Measurements from ENCODE around the gene CERS5.

Gene CERS5

DNA sequence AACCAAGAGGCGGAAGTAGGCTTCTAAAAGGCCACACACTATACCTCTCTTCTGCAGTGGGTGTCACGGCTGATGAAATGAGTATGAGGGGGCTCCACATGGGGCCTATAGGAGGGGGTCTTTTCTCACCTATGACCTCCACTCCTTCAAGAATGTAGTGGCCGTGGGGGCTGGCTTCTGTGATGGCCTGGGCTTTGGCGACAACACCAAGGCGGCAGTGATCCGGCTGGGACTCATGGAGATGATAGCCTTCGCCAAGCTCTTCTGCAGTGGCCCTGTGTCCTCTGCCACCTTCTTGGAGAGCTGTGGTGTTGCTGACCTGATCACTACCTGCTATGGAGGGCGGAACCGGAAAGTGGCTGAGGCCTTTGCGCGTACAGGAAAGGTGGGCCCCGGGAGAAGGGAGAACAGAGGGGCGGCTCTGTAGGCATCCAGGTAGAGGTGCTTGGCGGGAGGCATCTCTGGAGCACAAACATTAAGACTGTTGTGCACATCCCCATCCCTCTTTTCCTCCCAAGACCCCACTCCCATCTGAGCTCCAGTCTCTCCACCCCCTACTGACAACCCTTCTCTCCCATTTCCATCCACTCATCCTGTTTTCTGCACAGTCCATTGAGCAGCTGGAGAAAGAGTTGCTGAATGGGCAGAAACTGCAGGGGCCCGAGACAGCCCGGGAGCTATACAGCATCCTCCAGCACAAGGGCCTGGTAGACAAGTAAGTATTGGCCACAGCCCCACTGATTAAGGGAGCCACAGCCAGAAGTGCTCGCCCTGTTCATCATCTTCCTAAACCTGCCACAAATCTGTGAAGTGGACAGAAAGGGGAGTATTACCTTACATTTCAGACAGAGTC is 59.5 kb downstream of the CERS5 start:
- Histone ChIP-seq H3K4me1 (ENCODE audit: control insufficient read depth in 1 of 2, insufficient read depth in 2 of 2, low read length in 2 of 2) (peaks cover 58 to 68% of the 10 kb centered on the region in 2 donors), H3K9me3 (ENCODE audit: control insufficient read depth in 1 of 2, low read length in 2 of 2) (peaks cover 0 to 2% of the 10 kb centered on the region in 2 donors), H3K27ac (ENCODE audit: low read depth, low read length) (no peak overlapping the region), H3K27me3 (ENCODE audit: control insufficient read depth in 1 of 2, insufficient read depth in 2 of 2, low read length in 2 of 2) (no peaks in the 10 kb centered on the region), H3K9ac (ENCODE audit: low read depth in 1 of 2, low read length in 2 of 2) (no peak overlapping the region), H3K4me3 (ENCODE audit: low read depth in 1 of 2, low read length in 2 of 2) (no peak overlapping the region), H3K36me3 (ENCODE audit: control insufficient read depth in 1 of 2, insufficient read depth in 2 of 2, low read length in 2 of 2) (peaks cover 0 to 15% of the 10 kb centered on the region in 2 donors)

DNA sequence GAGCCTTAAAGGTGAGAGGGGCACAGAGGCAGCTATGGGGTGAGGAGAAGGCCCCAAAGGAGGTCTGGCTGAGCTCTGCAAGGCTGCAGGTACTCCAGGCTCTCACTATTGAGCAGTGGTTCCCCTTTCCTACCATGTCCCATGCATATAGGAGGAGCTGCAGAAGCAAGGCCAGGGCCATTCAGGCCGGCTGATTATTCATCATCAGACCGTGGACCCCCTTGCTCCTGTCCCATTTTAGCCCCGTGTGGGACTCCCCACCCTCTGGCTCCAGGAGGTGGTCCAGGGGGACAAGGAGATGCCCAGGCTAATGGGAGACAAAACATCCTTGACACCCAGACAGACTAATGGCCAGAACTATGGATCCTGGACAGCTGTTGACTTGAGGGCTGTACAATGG is 60.3 kb downstream of the CERS5 start:
- no peak overlapping the region for H3K9ac ChIP-seq (ENCODE audit: low read depth in 1 of 2, low read length in 2 of 2)
- H3K36me3 ChIP-seq (ENCODE audit: control insufficient read depth in 1 of 2, insufficient read depth in 2 of 2, low read length in 2 of 2), result peaks cover 0 to 15% of the 10 kb centered on the region in 2 donors
- H3K4me1 ChIP-seq (ENCODE audit: control insufficient read depth in 1 of 2, insufficient read depth in 2 of 2, low read length in 2 of 2), result peaks cover 65 to 69% of the 10 kb centered on the region in 2 donors
- no peaks in the 10 kb centered on the region for H3K9me3 ChIP-seq (ENCODE audit: control insufficient read depth in 1 of 2, low read length in 2 of 2)
- no peak overlapping the region for H3K4me3 ChIP-seq (ENCODE audit: low read depth in 1 of 2, low read length in 2 of 2)
- H3K27ac ChIP-seq (ENCODE audit: low read depth, low read length), result no peak overlapping the region
- H3K27me3 ChIP-seq (ENCODE audit: control insufficient read depth in 1 of 2, insufficient read depth in 2 of 2, low read length in 2 of 2), result no peaks in the 10 kb centered on the region

DNA sequence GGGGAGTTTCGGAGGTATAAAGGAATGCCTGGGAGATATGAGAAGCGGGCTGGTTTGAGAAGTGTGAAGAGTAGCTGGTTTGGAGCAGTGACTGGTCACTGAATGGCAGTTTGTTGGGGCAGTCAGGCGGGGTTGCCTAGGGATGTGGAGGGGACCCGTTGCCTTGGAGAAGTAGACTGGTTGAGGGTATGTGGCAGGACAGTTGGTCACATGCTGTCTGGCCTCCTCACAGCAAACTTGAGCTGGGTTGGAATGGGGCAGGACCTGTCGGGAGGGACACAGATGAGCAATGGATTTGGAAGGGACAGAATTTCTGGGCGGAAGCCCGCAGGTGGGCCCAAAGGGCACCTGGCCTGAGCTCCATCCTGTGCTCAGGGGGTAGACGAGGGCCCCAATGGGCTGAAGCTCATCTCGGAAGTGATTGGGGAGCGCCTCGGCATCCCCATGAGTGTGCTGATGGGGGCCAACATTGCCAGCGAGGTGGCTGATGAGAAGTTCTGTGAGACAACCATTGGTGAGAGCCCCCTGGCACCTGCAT is 61.2 kb downstream of the CERS5 start:
- Histone ChIP-seq H3K9me3 (ENCODE audit: control insufficient read depth in 1 of 2, low read length in 2 of 2) (no peaks in the 10 kb centered on the region), H3K9ac (ENCODE audit: low read depth in 1 of 2, low read length in 2 of 2) (peak overlapping the region; percentile 34 to 67), H3K27ac (ENCODE audit: low read depth, low read length) (no peak overlapping the region), H3K36me3 (ENCODE audit: control insufficient read depth in 1 of 2, insufficient read depth in 2 of 2, low read length in 2 of 2) (peaks cover 0 to 15% of the 10 kb centered on the region in 2 donors), H3K27me3 (ENCODE audit: control insufficient read depth in 1 of 2, insufficient read depth in 2 of 2, low read length in 2 of 2) (no peaks in the 10 kb centered on the region), H3K4me3 (ENCODE audit: low read depth in 1 of 2, low read length in 2 of 2) (peak overlapping the region; percentile 62 to 66), H3K4me1 (ENCODE audit: control insufficient read depth in 1 of 2, insufficient read depth in 2 of 2, low read length in 2 of 2) (peaks cover 62 to 63% of the 10 kb centered on the region in 2 donors)

DNA sequence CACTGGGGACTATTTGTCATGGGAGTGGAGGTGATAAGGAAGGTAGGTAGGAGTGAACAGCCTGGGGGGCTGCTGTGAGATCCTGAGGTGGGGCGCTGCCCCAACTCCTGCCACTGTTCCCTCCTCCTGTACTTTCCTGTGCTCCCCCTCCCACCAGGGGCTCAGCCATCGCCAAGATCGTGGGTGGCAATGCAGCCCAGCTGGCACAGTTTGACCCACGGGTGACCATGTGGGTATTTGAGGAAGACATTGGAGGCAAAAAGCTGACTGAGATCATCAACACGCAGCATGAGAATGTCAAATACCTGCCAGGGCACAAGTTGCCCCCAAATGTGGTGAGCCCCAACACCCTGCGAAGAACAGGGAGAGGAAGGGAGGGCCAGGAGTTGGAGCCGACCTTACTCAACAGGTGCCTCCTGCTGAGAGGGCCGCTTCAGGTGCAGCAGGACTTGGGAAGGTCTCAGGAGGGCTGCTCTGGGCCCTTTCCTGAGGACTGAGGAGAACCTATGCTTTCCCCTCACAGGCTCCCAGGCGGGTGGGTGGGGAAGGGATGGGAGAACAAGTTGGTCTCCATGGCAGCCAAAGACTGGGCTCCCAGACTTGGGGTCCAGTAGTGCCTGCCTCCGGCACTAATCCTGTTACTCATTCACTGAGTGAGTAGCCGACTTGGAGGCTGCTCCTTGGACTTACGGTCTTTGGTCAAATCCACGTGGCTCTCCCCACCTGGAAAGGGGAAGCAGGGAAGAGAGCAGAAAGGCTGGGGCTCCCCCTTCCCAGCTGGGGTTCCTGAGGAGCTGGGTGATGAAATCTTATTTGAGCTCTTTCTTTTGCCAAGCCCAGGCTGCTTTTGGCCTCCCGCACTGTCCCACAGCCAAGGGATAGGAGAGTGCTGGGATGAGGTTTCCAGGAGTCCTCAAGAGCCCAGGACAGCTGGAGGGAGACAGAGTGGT is 62.5 kb downstream of the CERS5 start:
- Histone ChIP-seq H3K4me1 (ENCODE audit: control insufficient read depth in 1 of 2, insufficient read depth in 2 of 2, low read length in 2 of 2) (peaks cover 49 to 50% of the 10 kb centered on the region in 2 donors), H3K9ac (ENCODE audit: low read depth in 1 of 2, low read length in 2 of 2) (peak overlapping the region; percentile 61 to 68), H3K4me3 (ENCODE audit: low read depth in 1 of 2, low read length in 2 of 2) (peak overlapping the region; percentile 66 to 74), H3K36me3 (ENCODE audit: control insufficient read depth in 1 of 2, insufficient read depth in 2 of 2, low read length in 2 of 2) (peaks cover 3 to 20% of the 10 kb centered on the region in 2 donors), H3K27ac (ENCODE audit: low read depth, low read length) (peak overlapping the region; percentile 79), H3K9me3 (ENCODE audit: control insufficient read depth in 1 of 2, low read length in 2 of 2) (no peaks in the 10 kb centered on the region), H3K27me3 (ENCODE audit: control insufficient read depth in 1 of 2, insufficient read depth in 2 of 2, low read length in 2 of 2) (no peaks in the 10 kb centered on the region)

DNA sequence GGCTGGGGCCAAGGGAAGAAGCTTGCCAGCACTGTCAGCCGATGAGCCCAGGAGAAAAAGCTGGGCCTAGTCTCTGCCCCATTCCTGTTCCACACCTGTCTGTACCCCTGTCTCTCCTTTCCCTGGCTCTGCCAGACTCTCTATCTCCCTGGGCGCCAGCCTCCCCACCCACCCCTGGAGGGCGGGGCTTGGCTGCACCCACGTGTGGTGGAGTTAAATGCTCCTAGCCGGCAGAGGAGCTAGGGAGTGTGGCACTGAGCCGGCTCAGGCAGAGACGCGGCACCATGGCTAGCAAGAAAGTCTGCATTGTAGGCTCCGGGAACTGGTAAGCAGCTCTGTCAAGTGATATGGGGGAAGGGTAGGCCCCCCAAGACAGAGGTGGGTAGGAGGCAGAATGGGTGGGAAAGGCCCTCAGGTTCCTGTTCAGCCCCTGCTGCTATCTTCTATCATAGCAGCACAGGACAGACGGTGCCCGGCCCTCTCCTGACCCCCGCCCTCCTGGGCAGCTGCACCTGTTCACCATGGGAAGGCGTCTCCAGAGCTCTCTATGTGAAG is 63.3 kb downstream of the CERS5 start, which contains the start of gene GPD1:
Gene GPD1 (plus strand): TSS at position 242 of the 555 bp plus-strand sequence. CDS start 43 bp downstream, at position 285.
- no peaks in the 10 kb centered on the region for H3K9me3 ChIP-seq (ENCODE audit: control insufficient read depth in 1 of 2, low read length in 2 of 2)
- peak within 1 kb of the TSS; percentile 61 to 68 for H3K9ac ChIP-seq (ENCODE audit: low read depth in 1 of 2, low read length in 2 of 2)
- H3K36me3 ChIP-seq (ENCODE audit: control insufficient read depth in 1 of 2, insufficient read depth in 2 of 2, low read length in 2 of 2), result peaks cover 11 to 28% of the 10 kb centered on the region in 2 donors
- H3K27me3 ChIP-seq (ENCODE audit: control insufficient read depth in 1 of 2, insufficient read depth in 2 of 2, low read length in 2 of 2), result no peaks in the 10 kb centered on the region
- peak within 1 kb of the TSS; percentile 79 for H3K27ac ChIP-seq (ENCODE audit: low read depth, low read length)
- H3K4me1 ChIP-seq (ENCODE audit: control insufficient read depth in 1 of 2, insufficient read depth in 2 of 2, low read length in 2 of 2), result peaks cover 42% of the 10 kb centered on the region in 2 donors
- peak within 1 kb of the TSS; percentile 66 to 74 for H3K4me3 ChIP-seq (ENCODE audit: low read depth in 1 of 2, low read length in 2 of 2)

DNA sequence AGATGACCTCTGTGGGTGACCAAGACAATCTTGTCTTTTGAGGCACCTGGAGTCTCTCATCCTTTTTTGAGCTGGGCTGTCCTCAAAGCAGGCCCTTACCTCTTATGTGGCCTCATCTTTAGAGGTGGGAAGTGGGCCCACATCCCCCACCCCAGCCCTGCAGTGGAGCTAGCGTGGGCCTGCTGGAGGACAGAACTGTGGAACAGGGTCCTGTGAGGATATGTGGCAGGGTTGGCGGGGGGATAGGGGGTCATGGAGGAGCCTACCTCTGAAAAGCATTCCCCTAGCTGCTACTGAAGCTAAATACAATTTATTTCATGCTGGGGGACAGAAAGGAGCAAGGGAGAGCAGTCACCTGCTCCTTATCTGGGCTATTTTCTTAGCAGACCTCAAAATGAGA is 63.8 kb downstream of the CERS5 start:
- Histone ChIP-seq H3K9me3 (ENCODE audit: control insufficient read depth in 1 of 2, low read length in 2 of 2) (no peaks in the 10 kb centered on the region), H3K9ac (ENCODE audit: low read depth in 1 of 2, low read length in 2 of 2) (peak overlapping the region; percentile 21), H3K27ac (ENCODE audit: low read depth, low read length) (peak overlapping the region; percentile 20), H3K36me3 (ENCODE audit: control insufficient read depth in 1 of 2, insufficient read depth in 2 of 2, low read length in 2 of 2) (peaks cover 13 to 33% of the 10 kb centered on the region in 2 donors), H3K27me3 (ENCODE audit: control insufficient read depth in 1 of 2, insufficient read depth in 2 of 2, low read length in 2 of 2) (no peaks in the 10 kb centered on the region), H3K4me1 (ENCODE audit: control insufficient read depth in 1 of 2, insufficient read depth in 2 of 2, low read length in 2 of 2) (peaks cover 38 to 39% of the 10 kb centered on the region in 2 donors), H3K4me3 (ENCODE audit: low read depth in 1 of 2, low read length in 2 of 2) (peak overlapping the region in 1 of 2 donors; percentile 66)

DNA sequence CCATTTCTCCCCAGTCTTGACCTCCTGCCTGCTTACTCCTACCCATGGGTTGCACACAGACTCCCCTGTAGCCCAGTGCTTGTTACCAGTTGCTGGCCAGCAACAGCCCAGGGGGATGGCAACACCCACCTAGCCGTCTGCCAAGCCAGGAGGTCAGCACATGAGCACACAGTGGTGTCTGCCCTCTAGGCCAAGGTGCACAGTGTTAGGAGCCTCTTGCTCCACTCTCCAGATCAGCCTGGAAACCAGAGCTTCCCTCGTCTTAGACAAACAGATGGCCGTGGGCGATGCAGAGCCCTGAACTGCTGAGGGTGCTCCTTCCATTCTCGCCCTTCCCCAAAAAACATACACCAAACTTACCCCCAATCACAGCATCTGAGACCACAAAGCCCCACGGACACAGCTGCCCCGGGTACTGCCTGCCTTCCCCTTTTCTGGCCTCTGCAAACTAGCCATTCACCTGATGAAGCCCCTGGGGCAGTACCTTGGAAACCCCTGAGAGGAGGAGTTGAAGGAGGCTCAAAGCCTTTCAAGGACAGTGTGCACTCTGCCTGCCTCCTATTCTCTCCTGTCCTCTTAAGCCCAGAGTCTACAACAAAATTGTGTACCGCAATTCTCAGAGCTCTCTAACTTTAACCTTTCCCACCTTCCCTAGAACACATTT is 64.4 kb downstream of the CERS5 start:
- Histone ChIP-seq H3K36me3 (ENCODE audit: control insufficient read depth in 1 of 2, insufficient read depth in 2 of 2, low read length in 2 of 2) (peaks cover 18 to 35% of the 10 kb centered on the region in 2 donors), H3K27me3 (ENCODE audit: control insufficient read depth in 1 of 2, insufficient read depth in 2 of 2, low read length in 2 of 2) (no peaks in the 10 kb centered on the region), H3K4me1 (ENCODE audit: control insufficient read depth in 1 of 2, insufficient read depth in 2 of 2, low read length in 2 of 2) (peaks cover 33 to 36% of the 10 kb centered on the region in 2 donors), H3K4me3 (ENCODE audit: low read depth in 1 of 2, low read length in 2 of 2) (no peak overlapping the region), H3K9me3 (ENCODE audit: control insufficient read depth in 1 of 2, low read length in 2 of 2) (no peaks in the 10 kb centered on the region), H3K27ac (ENCODE audit: low read depth, low read length) (no peak overlapping the region), H3K9ac (ENCODE audit: low read depth in 1 of 2, low read length in 2 of 2) (peak overlapping the region in 1 of 2 donors; percentile 21)

DNA sequence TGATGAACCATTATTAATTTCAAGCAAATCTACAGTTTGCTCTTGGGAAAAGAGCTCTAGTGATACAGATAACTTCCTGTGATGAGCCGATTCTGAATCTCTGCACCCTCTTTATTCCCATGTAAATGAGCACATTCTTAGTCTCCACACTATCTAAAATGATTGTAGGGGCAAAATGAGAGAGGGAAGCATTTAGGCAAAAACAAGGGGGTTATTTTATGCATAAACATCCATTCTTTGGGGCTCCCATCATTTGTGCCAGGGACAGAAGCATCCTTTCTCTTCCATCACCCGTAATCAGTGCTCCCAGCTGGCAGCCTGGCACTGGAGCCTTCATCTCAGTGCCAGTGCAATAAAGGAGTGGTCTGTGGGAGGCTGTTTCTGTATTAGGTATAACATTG is 65.0 kb downstream of the CERS5 start:
- H3K27ac ChIP-seq (ENCODE audit: low read depth, low read length), result no peak overlapping the region
- H3K36me3 ChIP-seq (ENCODE audit: control insufficient read depth in 1 of 2, insufficient read depth in 2 of 2, low read length in 2 of 2), result peaks cover 19 to 35% of the 10 kb centered on the region in 2 donors
- H3K9me3 ChIP-seq (ENCODE audit: control insufficient read depth in 1 of 2, low read length in 2 of 2), result no peaks in the 10 kb centered on the region
- H3K27me3 ChIP-seq (ENCODE audit: control insufficient read depth in 1 of 2, insufficient read depth in 2 of 2, low read length in 2 of 2), result no peaks in the 10 kb centered on the region
- H3K9ac ChIP-seq (ENCODE audit: low read depth in 1 of 2, low read length in 2 of 2), result no peak overlapping the region
- no peak overlapping the region for H3K4me3 ChIP-seq (ENCODE audit: low read depth in 1 of 2, low read length in 2 of 2)
- peaks cover 27 to 36% of the 10 kb centered on the region in 2 donors for H3K4me1 ChIP-seq (ENCODE audit: control insufficient read depth in 1 of 2, insufficient read depth in 2 of 2, low read length in 2 of 2)

DNA sequence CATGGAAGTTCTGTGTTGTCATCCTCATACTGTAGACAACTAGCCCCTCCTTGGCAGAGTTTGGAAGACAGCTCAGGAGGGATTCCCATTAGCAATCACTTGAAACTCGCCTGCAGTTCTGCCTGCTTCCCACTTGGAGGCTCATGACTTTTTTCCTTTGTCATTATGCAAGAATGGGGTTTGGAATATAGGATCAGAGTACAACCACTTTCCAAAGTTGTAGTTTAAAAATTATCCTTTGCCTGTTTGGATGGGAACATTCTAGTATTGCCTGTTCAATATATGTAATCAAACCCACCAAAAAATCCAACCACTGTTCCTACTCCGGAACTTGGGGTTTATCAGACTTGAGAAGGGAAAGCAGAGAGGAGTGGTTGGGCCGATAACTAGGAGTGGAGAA is 65.5 kb downstream of the CERS5 start:
- peaks cover 19 to 35% of the 10 kb centered on the region in 2 donors for H3K36me3 ChIP-seq (ENCODE audit: control insufficient read depth in 1 of 2, insufficient read depth in 2 of 2, low read length in 2 of 2)
- no peaks in the 10 kb centered on the region for H3K27me3 ChIP-seq (ENCODE audit: control insufficient read depth in 1 of 2, insufficient read depth in 2 of 2, low read length in 2 of 2)
- H3K9ac ChIP-seq (ENCODE audit: low read depth in 1 of 2, low read length in 2 of 2), result no peak overlapping the region
- no peaks in the 10 kb centered on the region for H3K9me3 ChIP-seq (ENCODE audit: control insufficient read depth in 1 of 2, low read length in 2 of 2)
- H3K4me1 ChIP-seq (ENCODE audit: control insufficient read depth in 1 of 2, insufficient read depth in 2 of 2, low read length in 2 of 2), result peaks cover 23 to 36% of the 10 kb centered on the region in 2 donors
- H3K27ac ChIP-seq (ENCODE audit: low read depth, low read length), result no peak overlapping the region
- H3K4me3 ChIP-seq (ENCODE audit: low read depth in 1 of 2, low read length in 2 of 2), result no peak overlapping the region
